Adipocyte (in vitro differentiated cells): ENCODE data around the gene SYNGR3.
"Not testable (repeated sequence)": the region's sequence is repeated elsewhere in the genome, so short reads cannot be mapped to it uniquely, and the experiment has no call there.

Source experiments
- DNase-seq: peaks from one replicate; pipeline ENCODE4 v3.0.0-alpha.2; 2015; ENCODE audit warnings: low read depth
- H3K27me3 ChIP-seq: replicated peaks from 2 replicates; pipeline ENCODE4 v1.7.0; 2013; ENCODE audit warnings: mild to moderate bottlenecking, low read length, moderate library complexity; ENCODE audit not compliant: control insufficient read depth, insufficient read depth
- H3K36me3 ChIP-seq: 2 replicates; pipeline ENCODE4 v1.7.0; 2013; ENCODE audit warnings: low read length, mild to moderate bottlenecking, moderate library complexity; ENCODE audit not compliant: control insufficient read depth, insufficient read depth, severe bottlenecking
- H3K4me1 ChIP-seq: 2 replicates; pipeline ENCODE4 v1.7.0; 2013; ENCODE audit warnings: mild to moderate bottlenecking, low read length, moderate library complexity; ENCODE audit not compliant: control insufficient read depth, insufficient read depth
- H3K4me3 ChIP-seq: 2 replicates; pipeline ENCODE4 v1.7.0; 2013; ENCODE audit warnings: mild to moderate bottlenecking, low read length, moderate library complexity
- H3K9ac ChIP-seq: 2 replicates; pipeline ENCODE4 v1.7.0; 2013; ENCODE audit warnings: mild to moderate bottlenecking, low read length, moderate library complexity
- H3K9me3 ChIP-seq: 2 replicates; pipeline ENCODE4 v1.7.0; 2013; ENCODE audit warnings: mild to moderate bottlenecking, low read length, moderate library complexity; ENCODE audit not compliant: control insufficient read depth

SYNGR3 gene

DNA sequence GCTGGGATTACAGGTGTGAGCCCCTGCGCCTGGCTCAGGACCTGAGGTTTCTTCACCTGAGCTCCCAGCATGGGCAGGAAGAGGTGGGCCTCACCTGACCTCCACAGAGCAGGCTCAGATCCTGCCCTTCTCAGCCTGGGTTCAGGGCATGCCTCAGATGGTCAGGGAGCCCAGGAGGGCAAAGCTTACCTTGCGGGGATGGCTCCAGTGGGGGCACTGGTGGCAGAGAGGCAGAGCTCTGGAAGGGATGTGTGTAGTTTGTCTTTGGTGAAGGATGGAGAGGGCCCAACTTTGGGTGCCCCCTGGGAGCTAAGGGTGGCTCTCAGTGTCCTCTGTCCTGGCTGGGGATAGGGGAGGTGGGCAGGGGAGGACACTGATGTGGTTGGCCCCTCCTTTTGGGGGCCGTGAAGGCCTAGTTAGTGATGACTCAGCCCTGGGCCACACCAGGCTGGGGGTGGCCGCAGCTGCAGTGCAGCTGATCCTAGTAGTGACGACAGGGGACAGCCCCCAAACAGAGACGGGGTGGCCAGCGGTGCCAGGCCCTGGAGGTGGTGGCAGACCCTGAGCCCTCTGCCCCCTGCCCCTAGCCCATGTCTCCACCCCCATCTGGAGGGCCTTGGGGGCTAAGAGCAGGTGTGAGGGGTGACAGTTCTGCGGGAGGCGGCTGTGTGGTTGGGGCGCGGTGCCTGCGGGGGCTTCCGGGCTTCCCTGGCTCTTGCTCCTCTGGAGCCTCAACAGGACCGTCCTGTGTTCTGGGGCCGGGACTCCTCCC is 42.7 kb downstream of the SYNGR3 start:
- no peak overlapping the region for H3K9ac ChIP-seq
- no peaks in the 10 kb centered on the region for H3K36me3 ChIP-seq
- DNase-seq = peak; percentile 49
- no peaks in the 10 kb centered on the region for H3K9me3 ChIP-seq
- peaks cover 39% of the 10 kb centered on the region for H3K4me1 ChIP-seq
- H3K4me3 ChIP-seq = no peak overlapping the region
- no peaks in the 10 kb centered on the region for H3K27me3 ChIP-seq

- no peaks in the 10 kb centered on the region for H3K9me3 ChIP-seq
- peak overlapping the region; percentile 12 for H3K4me3 ChIP-seq
- H3K4me1 ChIP-seq = peaks cover 31% of the 10 kb centered on the region
- H3K9ac ChIP-seq = peak overlapping the region; percentile 76
- peak; percentile 87 for DNase-seq
- no peaks in the 10 kb centered on the region for H3K36me3 ChIP-seq
- no peaks in the 10 kb centered on the region for H3K27me3 ChIP-seq
Measured at GRCh38 chr16:2033057-2033908, 43.5 kb downstream of the SYNGR3 start.

GRCh38 chr16:2033909-2034695 is 44.3 kb downstream of the SYNGR3 start:
- H3K9me3 ChIP-seq, H3K36me3 ChIP-seq, H3K27me3 ChIP-seq: not testable (repeated sequence)
- DNase-seq = peak; percentile 50
- Histone ChIP-seq H3K4me3 (peak overlapping the region; percentile 12), H3K9ac (peak overlapping the region; percentile 82), H3K4me1 (peaks cover 38% of the 10 kb centered on the region)

DNA sequence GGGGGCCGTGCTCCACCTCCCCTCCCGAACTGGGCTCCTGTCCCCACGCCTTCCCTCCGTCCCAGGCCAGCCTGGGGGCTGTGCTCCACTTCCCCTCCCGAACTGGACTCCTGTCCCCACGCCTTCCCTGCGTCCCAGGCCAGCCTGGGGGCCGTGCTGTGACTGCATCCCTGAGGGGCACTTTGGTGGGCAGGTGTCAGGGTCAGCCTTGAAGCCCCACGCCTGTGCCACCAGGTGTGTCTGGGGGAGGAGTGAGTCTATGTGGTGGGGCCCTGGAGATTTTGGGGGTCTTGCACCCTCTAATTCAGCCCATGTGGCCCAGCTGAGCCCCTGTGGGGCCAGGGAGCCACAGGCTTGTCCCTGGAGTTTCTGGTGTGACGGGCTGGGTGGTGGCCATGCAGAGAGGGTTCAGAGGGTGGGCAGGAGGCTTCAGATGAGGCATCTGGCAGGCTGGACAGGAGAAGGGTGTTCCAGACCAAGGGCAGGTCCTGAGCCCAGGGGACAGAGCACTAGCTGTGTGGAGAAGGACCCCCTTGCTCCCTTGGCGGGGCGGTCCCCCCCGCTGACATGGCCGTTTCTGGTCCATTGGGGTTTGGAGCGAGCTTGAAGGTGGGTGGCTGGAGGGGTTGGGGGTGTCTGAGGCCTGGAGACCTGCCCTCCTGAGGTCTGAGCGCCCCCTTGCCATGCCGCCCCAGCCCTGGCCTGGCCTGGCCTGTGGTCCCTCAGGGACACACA is 45.1 kb downstream of the SYNGR3 start:
- Histone ChIP-seq H3K4me1 (peaks cover 46% of the 10 kb centered on the region), H3K4me3 (peak overlapping the region; percentile 54), H3K9me3 (no peaks in the 10 kb centered on the region), H3K9ac (peak overlapping the region; percentile 82), H3K36me3 (no peaks in the 10 kb centered on the region), H3K27me3 (no peaks in the 10 kb centered on the region)
- DNase-seq = peak; percentile 26

GRCh38 chr16:2035431-2036199 is 45.8 kb downstream of the SYNGR3 start:
- peak; percentile 97 for DNase-seq
- Histone ChIP-seq H3K27me3 (no peaks in the 10 kb centered on the region), H3K9ac (peak overlapping the region; percentile 82), H3K9me3 (no peaks in the 10 kb centered on the region), H3K4me1 (peaks cover 46% of the 10 kb centered on the region), H3K4me3 (peak overlapping the region; percentile 54), H3K36me3 (no peaks in the 10 kb centered on the region)

DNA sequence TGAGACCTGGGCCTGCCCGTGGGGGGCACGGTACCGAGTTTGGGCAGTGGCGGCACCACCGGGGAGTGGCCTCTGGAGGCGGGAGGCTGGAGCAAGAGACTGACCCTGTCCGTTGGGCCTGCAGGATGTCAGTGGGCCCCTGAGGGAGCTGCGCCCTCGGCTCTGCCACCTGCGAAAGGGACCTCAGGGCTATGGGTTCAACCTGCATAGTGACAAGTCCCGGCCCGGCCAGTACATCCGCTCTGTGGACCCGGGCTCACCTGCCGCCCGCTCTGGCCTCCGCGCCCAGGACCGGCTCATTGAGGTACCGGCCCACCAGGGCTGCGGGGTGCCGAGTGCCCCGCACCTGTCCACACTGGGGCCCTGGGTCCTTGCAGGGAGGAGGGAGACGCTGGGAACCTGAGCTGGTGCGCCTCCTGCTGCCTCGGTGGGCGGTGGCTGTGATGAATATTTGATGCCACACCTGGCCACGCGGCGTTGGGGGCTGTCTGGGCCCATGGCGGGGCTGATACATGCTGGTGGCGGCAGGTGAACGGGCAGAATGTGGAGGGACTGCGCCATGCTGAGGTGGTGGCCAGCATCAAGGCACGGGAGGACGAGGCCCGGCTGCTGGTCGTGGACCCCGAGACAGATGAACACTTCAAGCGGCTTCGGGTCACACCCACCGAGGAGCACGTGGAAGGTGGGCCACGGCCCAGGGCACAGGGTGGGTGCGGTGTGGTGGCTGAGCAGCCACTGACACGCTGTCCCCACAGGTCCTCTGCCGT is 46.6 kb downstream of the SYNGR3 start:
- H3K27me3 ChIP-seq = no peaks in the 10 kb centered on the region
- H3K36me3 ChIP-seq = no peaks in the 10 kb centered on the region
- H3K9ac ChIP-seq = peak overlapping the region; percentile 82
- H3K4me3 ChIP-seq = no peak overlapping the region
- DNase-seq = no peak
- no peaks in the 10 kb centered on the region for H3K9me3 ChIP-seq
- peaks cover 46% of the 10 kb centered on the region for H3K4me1 ChIP-seq

DNA sequence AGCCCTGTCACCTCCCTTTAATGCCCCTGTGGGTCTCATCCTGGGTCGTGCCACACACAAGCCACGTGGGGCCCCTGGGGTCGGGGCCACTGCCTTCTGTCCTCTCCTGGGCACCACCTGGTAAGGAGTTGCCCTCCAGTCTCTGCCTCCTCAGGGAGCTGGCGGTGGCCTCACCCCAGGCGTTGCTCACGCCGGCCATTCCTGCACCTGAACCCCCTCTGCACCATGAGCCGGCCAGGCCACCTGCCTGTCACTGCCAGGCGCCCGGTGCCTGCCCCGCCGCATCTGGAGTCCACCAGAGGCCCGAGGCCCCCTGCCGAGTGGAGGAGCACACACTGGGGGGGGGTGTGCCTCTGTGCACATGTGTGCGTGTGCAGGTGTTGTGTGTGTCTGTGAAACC is 47.3 kb downstream of the SYNGR3 start:
- DNase-seq = no peak
- Histone ChIP-seq H3K4me1 (peaks cover 46% of the 10 kb centered on the region), H3K4me3 (no peak overlapping the region), H3K27me3 (no peaks in the 10 kb centered on the region), H3K9me3 (no peaks in the 10 kb centered on the region), H3K36me3 (no peaks in the 10 kb centered on the region), H3K9ac (no peak overlapping the region)

DNA sequence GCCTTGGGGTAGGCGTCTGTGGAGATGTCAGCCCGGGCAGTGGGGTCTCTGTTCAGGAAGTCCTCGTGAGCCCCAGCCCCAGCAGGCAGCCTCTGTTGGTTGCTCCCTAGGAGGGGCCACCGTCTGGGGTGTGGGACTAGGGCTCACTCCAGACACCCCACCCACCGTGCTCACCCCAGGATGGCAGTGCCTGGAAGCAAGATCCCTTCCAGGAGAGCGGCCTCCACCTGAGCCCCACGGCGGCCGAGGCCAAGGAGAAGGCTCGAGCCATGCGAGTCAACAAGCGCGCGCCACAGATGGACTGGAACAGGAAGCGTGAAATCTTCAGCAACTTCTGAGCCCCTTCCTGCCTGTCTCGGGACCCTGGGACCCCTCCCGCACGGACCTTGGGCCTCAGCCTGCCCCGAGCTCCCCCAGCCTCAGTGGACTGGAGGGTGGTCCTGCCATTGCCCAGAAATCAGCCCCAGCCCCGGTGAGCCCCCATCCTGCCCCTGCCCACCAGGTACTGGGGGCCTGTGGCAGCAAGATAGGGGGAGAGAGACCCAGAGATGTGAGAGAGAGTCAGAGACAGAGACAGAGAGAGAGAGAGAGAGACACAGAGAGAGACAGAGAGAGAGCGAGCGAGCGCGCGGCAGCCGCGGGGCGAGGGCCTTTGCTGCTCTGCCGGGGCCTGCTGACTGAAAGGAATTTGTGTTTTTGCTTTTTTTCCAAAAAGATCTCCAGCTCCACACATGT is 48.0 kb downstream of the SYNGR3 start:
- no peaks in the 10 kb centered on the region for H3K27me3 ChIP-seq
- DNase-seq = no peak
- H3K9ac ChIP-seq = peak overlapping the region; percentile 46
- H3K9me3 ChIP-seq = no peaks in the 10 kb centered on the region
- H3K4me3 ChIP-seq = no peak overlapping the region
- H3K4me1 ChIP-seq = peaks cover 46% of the 10 kb centered on the region
- no peaks in the 10 kb centered on the region for H3K36me3 ChIP-seq

GRCh38 chr16:2038382-2039231 is 48.8 kb downstream of the SYNGR3 start:
- Histone ChIP-seq H3K36me3 (no peaks in the 10 kb centered on the region), H3K9ac (peak overlapping the region; percentile 68), H3K9me3 (no peaks in the 10 kb centered on the region), H3K4me3 (no peak overlapping the region), H3K4me1 (peaks cover 40% of the 10 kb centered on the region), H3K27me3 (no peaks in the 10 kb centered on the region)
- no peak for DNase-seq
